H1 (cell line): ENCODE results near the gene DBH. TPM values are rescaled to one million over a fixed set of nuclear protein-coding genes. Genes with fewer than 3 reads are reported as not detected.

Experiments used
- CHD7 ChIP-seq: fragments of 300-600 bp; sonication (generic); IDR thresholded peaks from 2 replicates; pipeline ENCODE4 v1.7.1; 2012; ENCODE audit warnings: low read length, moderate library complexity, mild to moderate bottlenecking, inconsistent platforms; ENCODE audit not compliant: insufficient replicate concordance
- CTBP2 ChIP-seq: IDR thresholded peaks from 2 replicates; pipeline ENCODE4 v1.7.0; 2011; ENCODE audit warnings: borderline replicate concordance, mild to moderate bottlenecking, moderate library complexity, mixed read lengths, low read length; ENCODE audit not compliant: insufficient read depth, insufficient read length
- EGR1 ChIP-seq: IDR thresholded peaks from 2 replicates; pipeline ENCODE4 v1.6.1; 2011; ENCODE audit warnings: low read depth, low read length, borderline replicate concordance
- JUN ChIP-seq: IDR thresholded peaks from 2 replicates; pipeline ENCODE4 v1.6.1; 2011; ENCODE audit warnings: low read depth, mild to moderate bottlenecking, improper control_type of control experiment, low read length
- KDM4A ChIP-seq: IDR thresholded peaks from one replicate; pipeline ENCODE4 v1.7.1; 2012; ENCODE audit warnings: low read depth, mild to moderate bottlenecking, moderate library complexity, low read length, inconsistent platforms; ENCODE audit not compliant: severe bottlenecking
- MAFK ChIP-seq: IDR thresholded peaks from 2 replicates; pipeline ENCODE4 v1.6.1; 2012; ENCODE audit warnings: low read depth, mild to moderate bottlenecking, improper control_type of control experiment, low read length
- POLR2A ChIP-seq, 2 experiments: IDR thresholded peaks; 1 replicate in 1 of 2; 2 replicates in 1 of 2; pipeline ENCODE4 v1.6.1; 2011; ENCODE audit warnings: low read depth in 2 of 2, low read length in 2 of 2, mild to moderate bottlenecking in 2 of 2; ENCODE audit errors: control extremely low read depth in 1 of 2
- RXRA ChIP-seq: IDR thresholded peaks from 2 replicates; pipeline ENCODE4 v1.6.1; 2011; ENCODE audit warnings: low read depth, mild to moderate bottlenecking, low read length, moderate library complexity; ENCODE audit not compliant: insufficient read depth
- SIRT6 ChIP-seq: IDR thresholded peaks from one replicate; pipeline ENCODE4 v1.7.1; 2012; ENCODE audit warnings: low read length, inconsistent platforms
- SP1 ChIP-seq: IDR thresholded peaks from 2 replicates; pipeline ENCODE4 v1.6.1; 2011; ENCODE audit warnings: low read depth, low read length
- TAF7 ChIP-seq: optimal IDR thresholded peaks from 2 replicates; pipeline ENCODE3; 2011; ENCODE audit warnings: low read depth, mild to moderate bottlenecking, inconsistent platforms, low read length, moderate library complexity, borderline replicate concordance
- polyA plus RNA-seq, 7 experiments: library from polyadenylated mRNA; depleted of rRNA in 3 of 7; stranded (reverse) in 5 of 7; unstranded in 2 of 7; fragments of >200 nt in 5 of 7; fragments of 200-250 nt in 2 of 7; gene quantifications; 1 replicate in 5 of 7; 2 replicates in 1 of 7; 4 replicates in 1 of 7; pipeline versions ENCODE4 v1.2.1 to v1.2.3, GENCODE V29; 2011 to 2013; ENCODE audit warnings: missing spikeins in 2 of 7, mixed read lengths in 2 of 7
- total RNA-seq: library from RNA; stranded (reverse); fragmentation: NEBNext Ultra II Directional; extraction: Animal tissue kit (Norgen Biotek cat#: 25700); gene quantifications from 2 replicates; pipeline ENCODE4 v1.2.1, GENCODE V29; 2021

Gene DBH
- total and polyA plus RNA-seq, 2 of the 8 experiments (the other 6 are each of a cell fraction or from before 2014, with no cell fraction given): 0.18 TPM; not detected in 1

- no peak for TF ChIP-seq CHD7
- no peak for TF ChIP-seq JUN
- TF ChIP-seq MAFK: no peak
- no peak for TF ChIP-seq KDM4A
- TF ChIP-seq EGR1: no peak
- no peak for TF ChIP-seq CTBP2
- no peak for TF ChIP-seq TAF7
- TF ChIP-seq RXRA: no peak
- no peak for TF ChIP-seq SP1
- no peak for TF ChIP-seq SIRT6
- TF ChIP-seq POLR2A (IDR thresholded peaks at IDR 0.05; ENCODE audit: control extremely low read depth in 1 of 2, low read depth in 2 of 2, low read length in 2 of 2): no peak
These were observed 4.6 kb downstream of the DBH start (continued) for GRCh38 chr9:133640580-133641395.
